Activated CD4-positive, CD25-positive, alpha-beta regulatory T cell treated with anti-CD3 and anti-CD28 coated beads, Interleukin-2, amount 50 U/mL, for 24 hours (primary cell): ENCODE results near the gene NOP10.
"Not testable (repeated sequence)": the region's sequence is repeated elsewhere in the genome, so short reads cannot be mapped to it uniquely, and the experiment has no call there.

Source experiments
- ATAC-seq, 2 donors: fragments of 150-1000 bp; cut with Tn5 transposase; one replicate each; pipeline ENCODE4 v1.10.0; 2021; ENCODE audit warnings: mild to moderate bottlenecking in 1 of 2, moderate library complexity in 1 of 2

NOP10 gene

GRCh38 chr15:34342737-34343575, at the start of gene NOP10, which contains the start of gene NUTM1:
Gene NOP10, minus strand, starts transcription at chr15:34343136. Its CDS starts 63 bp downstream, at chr15:34343073.
Gene NUTM1, plus strand, starts transcription at chr15:34343315. Its CDS starts 382 bp downstream, at chr15:34343697.
- ATAC-seq: peak; percentile 90 to 91

GRCh38 chr15:34389594-34390086, 46.7 kb upstream of the NOP10 start:
- ATAC-seq: not testable (repeated sequence)

- ATAC-seq: not testable (repeated sequence)
Observed at GRCh38 chr15:34381829-34382521, 39.0 kb upstream of the NOP10 start.

GRCh38 chr15:34380491-34380890, 37.6 kb upstream of the NOP10 start:
- ATAC-seq: not testable (repeated sequence)

- ATAC-seq: no peak
Observed at GRCh38 chr15:34376856-34377255, 33.9 kb upstream of the NOP10 start.

GRCh38 chr15:34375541-34375940, 32.6 kb upstream of the NOP10 start:
- not testable (repeated sequence) for ATAC-seq

- no peak for ATAC-seq
Observed at GRCh38 chr15:34374816-34375215, 31.9 kb upstream of the NOP10 start.

GRCh38 chr15:34373951-34374350, 31.0 kb upstream of the NOP10 start:
- no peak for ATAC-seq

- ATAC-seq: no peak
Observed at GRCh38 chr15:34370643-34371042, 27.7 kb upstream of the NOP10 start.

- ATAC-seq: no peak
Observed at GRCh38 chr15:34370129-34370528, 27.2 kb upstream of the NOP10 start.

GRCh38 chr15:34367101-34368081, 24.5 kb upstream of the NOP10 start, which contains the start of gene LPCAT4:
Gene LPCAT4, minus strand, starts transcription at chr15:34367196. Its CDS starts 96 bp downstream, at chr15:34367100.
- peak; percentile 85 to 92 for ATAC-seq

- no peak for ATAC-seq
Observed at GRCh38 chr15:34366271-34367065, 23.5 kb upstream of the NOP10 start.

- no peak for ATAC-seq
Observed at GRCh38 chr15:34365836-34366235, 22.9 kb upstream of the NOP10 start.

GRCh38 chr15:34365091-34365825, 22.3 kb upstream of the NOP10 start:
- ATAC-seq: no peak

- no peak for ATAC-seq
Observed at GRCh38 chr15:34364041-34364440, 21.1 kb upstream of the NOP10 start.

- no peak for ATAC-seq
Observed at GRCh38 chr15:34362047-34362773, 19.3 kb upstream of the NOP10 start.

- ATAC-seq: no peak
Observed at GRCh38 chr15:34361278-34361677, 18.3 kb upstream of the NOP10 start.

- ATAC-seq: no peak
Observed at GRCh38 chr15:34360298-34360697, 17.4 kb upstream of the NOP10 start.

GRCh38 chr15:34359416-34359815, 16.5 kb upstream of the NOP10 start:
- ATAC-seq: no peak

GRCh38 chr15:34358948-34359347, 16.0 kb upstream of the NOP10 start:
- no peak for ATAC-seq
